ENCODE results near the gene TAS2R13.

The TAS2R13 gene

DNA sequence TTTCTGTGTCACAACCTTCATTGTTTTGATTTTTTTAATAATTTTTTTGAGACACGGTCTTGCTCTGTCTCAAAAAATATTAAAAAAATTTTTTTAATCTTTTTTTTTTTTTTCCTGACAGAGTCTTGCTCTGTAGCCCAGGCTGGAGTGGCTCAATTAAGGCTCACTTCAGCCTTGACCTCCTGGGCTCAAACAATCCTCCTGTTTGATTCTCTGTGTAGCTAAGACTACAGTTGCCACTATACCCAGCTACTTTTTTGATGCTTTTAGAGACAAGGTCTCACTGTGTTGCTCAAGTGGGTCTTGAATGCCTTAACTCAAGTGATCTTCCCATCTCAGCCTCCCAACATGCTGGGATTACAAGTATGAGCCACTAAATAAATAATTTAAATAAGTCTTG lies 10.4 kb upstream of the TAS2R13 start:
- H2AFZ ChIP-seq (ENCODE audit: low read depth, low read length), result no peak overlapping the region
- no peaks in the 10 kb centered on the region for H3K4me1 ChIP-seq (ENCODE audit: low read length)
- H3K79me2 ChIP-seq (ENCODE audit: low read length), result no peaks in the 10 kb centered on the region
- no peak overlapping the region for H3K4me3 ChIP-seq (ENCODE audit: low read length)
- H3K9ac ChIP-seq (ENCODE audit: low read length), result no peak overlapping the region
- H3K4me2 ChIP-seq (ENCODE audit: low read length), result no peak overlapping the region
- H4K20me1 ChIP-seq (ENCODE audit: insufficient read depth, low read length), result no peaks in the 10 kb centered on the region
- H3K27me3 ChIP-seq (ENCODE audit: low read depth, low read length), result no peaks in the 10 kb centered on the region
- H3K27ac ChIP-seq (ENCODE audit: low read length), result no peak overlapping the region
- TF ChIP-seq, protein P1, sequence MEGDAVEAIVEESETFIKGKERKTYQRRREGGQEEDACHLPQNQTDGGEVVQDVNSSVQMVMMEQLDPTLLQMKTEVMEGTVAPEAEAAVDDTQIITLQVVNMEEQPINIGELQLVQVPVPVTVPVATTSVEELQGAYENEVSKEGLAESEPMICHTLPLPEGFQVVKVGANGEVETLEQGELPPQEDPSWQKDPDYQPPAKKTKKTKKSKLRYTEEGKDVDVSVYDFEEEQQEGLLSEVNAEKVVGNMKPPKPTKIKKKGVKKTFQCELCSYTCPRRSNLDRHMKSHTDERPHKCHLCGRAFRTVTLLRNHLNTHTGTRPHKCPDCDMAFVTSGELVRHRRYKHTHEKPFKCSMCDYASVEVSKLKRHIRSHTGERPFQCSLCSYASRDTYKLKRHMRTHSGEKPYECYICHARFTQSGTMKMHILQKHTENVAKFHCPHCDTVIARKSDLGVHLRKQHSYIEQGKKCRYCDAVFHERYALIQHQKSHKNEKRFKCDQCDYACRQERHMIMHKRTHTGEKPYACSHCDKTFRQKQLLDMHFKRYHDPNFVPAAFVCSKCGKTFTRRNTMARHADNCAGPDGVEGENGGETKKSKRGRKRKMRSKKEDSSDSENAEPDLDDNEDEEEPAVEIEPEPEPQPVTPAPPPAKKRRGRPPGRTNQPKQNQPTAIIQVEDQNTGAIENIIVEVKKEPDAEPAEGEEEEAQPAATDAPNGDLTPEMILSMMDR (IDR thresholded peaks at IDR 0.05; ENCODE audit: low read depth, low read length), result no peak
- no peak for TF ChIP-seq EZH2phosphoT487 (IDR thresholded peaks at IDR 0.05; ENCODE audit: low read depth)
- H3K36me3 ChIP-seq (replicated peaks; ENCODE audit: low read depth, low read length), result no peaks in the 10 kb centered on the region
- H3K9me3 ChIP-seq (ENCODE audit: insufficient read depth, low read length), result no peaks in the 10 kb centered on the region

DNA sequence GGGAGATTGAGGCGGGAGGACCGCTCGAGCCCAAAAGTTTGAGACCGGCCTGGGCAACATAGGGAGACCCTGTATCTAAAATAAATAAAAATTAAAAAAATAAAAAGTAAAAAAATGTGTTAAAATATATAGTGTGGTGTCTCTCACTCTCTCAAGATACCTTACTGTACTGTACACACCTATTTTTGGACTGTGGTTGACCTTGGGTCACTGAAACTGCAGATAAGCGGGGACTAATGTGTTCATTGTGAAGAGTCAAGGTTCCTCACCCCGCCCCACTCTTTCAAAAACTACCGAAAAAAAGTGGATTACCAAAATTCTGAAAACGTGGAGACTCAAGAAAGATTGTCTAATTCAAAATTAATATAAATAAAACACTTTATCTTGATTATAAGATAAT lies 1.0 kb upstream of the TAS2R13 start:
- H3K9me3 ChIP-seq (ENCODE audit: insufficient read depth, low read length), result no peaks in the 10 kb centered on the region
- H3K4me2 ChIP-seq (ENCODE audit: low read length), result no peak overlapping the region
- H3K79me2 ChIP-seq (ENCODE audit: low read length), result no peaks in the 10 kb centered on the region
- no peak overlapping the region for H3K9ac ChIP-seq (ENCODE audit: low read length)
- no peaks in the 10 kb centered on the region for H3K27me3 ChIP-seq (ENCODE audit: low read depth, low read length)
- peaks cover 3% of the 10 kb centered on the region for H3K36me3 ChIP-seq (replicated peaks; ENCODE audit: low read depth, low read length)
- H3K27ac ChIP-seq (ENCODE audit: low read length), result no peak overlapping the region
- H2AFZ ChIP-seq (ENCODE audit: low read depth, low read length), result no peak overlapping the region
- H4K20me1 ChIP-seq (ENCODE audit: insufficient read depth, low read length), result no peaks in the 10 kb centered on the region
- TF ChIP-seq EZH2phosphoT487 (IDR thresholded peaks at IDR 0.05; ENCODE audit: low read depth), result no peak
- TF ChIP-seq, protein P1 (IDR thresholded peaks at IDR 0.05; ENCODE audit: low read depth, low read length), result no peak
- H3K4me1 ChIP-seq (ENCODE audit: low read length), result no peaks in the 10 kb centered on the region
- H3K4me3 ChIP-seq (ENCODE audit: low read length), result no peak overlapping the region

DNA sequence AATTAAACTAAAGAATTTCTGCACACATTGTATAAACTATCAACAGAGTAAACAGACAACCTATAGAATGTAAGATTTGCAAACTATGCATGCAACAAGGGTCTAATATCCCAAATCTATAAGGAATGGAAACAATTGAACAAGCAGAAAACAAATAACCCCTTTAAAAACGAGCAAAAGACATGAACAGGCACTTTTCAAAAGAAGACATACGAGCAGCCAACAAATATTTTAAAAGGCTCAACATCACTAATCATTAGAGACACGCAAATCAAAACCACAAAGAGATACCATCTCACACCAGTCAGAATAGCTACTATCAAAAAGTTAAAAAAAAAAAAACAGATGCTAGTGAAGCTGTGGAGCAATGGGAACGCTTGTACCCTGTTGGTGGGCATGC lies 4.7 kb downstream of the TAS2R13 start:
- Histone ChIP-seq H3K27ac (ENCODE audit: low read length) (no peak overlapping the region), H3K27me3 (ENCODE audit: low read depth, low read length) (no peaks in the 10 kb centered on the region), H2AFZ (ENCODE audit: low read depth, low read length) (no peak overlapping the region), H3K36me3 (replicated peaks; ENCODE audit: low read depth, low read length) (peaks cover 3% of the 10 kb centered on the region), H3K4me2 (ENCODE audit: low read length) (no peak overlapping the region), H3K9me3 (ENCODE audit: insufficient read depth, low read length) (no peaks in the 10 kb centered on the region), H3K9ac (ENCODE audit: low read length) (no peak overlapping the region), H3K4me1 (ENCODE audit: low read length) (no peaks in the 10 kb centered on the region), H3K4me3 (ENCODE audit: low read length) (no peak overlapping the region), H4K20me1 (ENCODE audit: insufficient read depth, low read length) (no peaks in the 10 kb centered on the region), H3K79me2 (ENCODE audit: low read length) (no peaks in the 10 kb centered on the region)
- TF ChIP-seq EZH2phosphoT487 (IDR thresholded peaks at IDR 0.05; ENCODE audit: low read depth), result no peak
- TF ChIP-seq, protein P1 (IDR thresholded peaks at IDR 0.05; ENCODE audit: low read depth, low read length), result no peak

DNA sequence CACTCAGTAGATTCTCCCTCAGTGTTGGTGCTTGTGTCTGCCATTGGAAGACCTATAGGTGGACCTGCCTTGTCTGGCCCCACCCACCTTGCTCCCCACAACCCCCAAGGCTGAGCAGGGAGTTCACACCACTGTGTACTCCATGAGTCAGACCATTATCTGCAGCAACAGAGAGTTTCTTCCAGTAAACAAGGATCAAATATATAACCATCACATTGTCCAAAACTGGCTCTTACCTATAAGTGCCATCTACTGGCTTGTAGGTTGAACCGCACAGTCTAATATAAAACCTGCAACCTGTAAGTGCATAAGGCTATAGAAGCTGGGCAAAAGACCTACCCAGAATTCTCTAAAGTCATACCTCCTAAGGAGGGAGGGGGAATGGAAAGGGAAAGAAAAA lies 7.9 kb downstream of the TAS2R13 start:
- H3K27ac ChIP-seq (ENCODE audit: low read length), result no peak overlapping the region
- H3K9ac ChIP-seq (ENCODE audit: low read length), result no peak overlapping the region
- TF ChIP-seq, protein P1 (IDR thresholded peaks at IDR 0.05; ENCODE audit: low read depth, low read length), result peak; percentile 33
- no peak for TF ChIP-seq EZH2phosphoT487 (IDR thresholded peaks at IDR 0.05; ENCODE audit: low read depth)
- no peak overlapping the region for H3K4me2 ChIP-seq (ENCODE audit: low read length)
- H3K9me3 ChIP-seq (ENCODE audit: insufficient read depth, low read length), result no peaks in the 10 kb centered on the region
- no peak overlapping the region for H2AFZ ChIP-seq (ENCODE audit: low read depth, low read length)
- H3K27me3 ChIP-seq (ENCODE audit: low read depth, low read length), result no peaks in the 10 kb centered on the region
- H4K20me1 ChIP-seq (ENCODE audit: insufficient read depth, low read length), result no peaks in the 10 kb centered on the region
- H3K4me1 ChIP-seq (ENCODE audit: low read length), result no peaks in the 10 kb centered on the region
- H3K79me2 ChIP-seq (ENCODE audit: low read length), result no peaks in the 10 kb centered on the region
- no peak overlapping the region for H3K4me3 ChIP-seq (ENCODE audit: low read length)
- peaks cover 3% of the 10 kb centered on the region for H3K36me3 ChIP-seq (replicated peaks; ENCODE audit: low read depth, low read length)

Data from OCI-LY3 (cell line).